Osteoblast (primary cell): ENCODE results near the gene RIPK1. TPM values are rescaled to one million over a fixed set of nuclear protein-coding genes. Genes with fewer than 3 reads are reported as not detected.

Source experiments
- DNase-seq: peaks from one replicate; pipeline ENCODE4 v3.0.0; 2011; ENCODE audit warnings: low spot score, mixed read lengths; ENCODE audit not compliant: insufficient read length; ENCODE audit errors: missing footprints
- H2AFZ ChIP-seq: 2 replicates; pipeline ENCODE4 v1.6.0; 2011; ENCODE audit warnings: mild to moderate bottlenecking, low read length
- H3K27ac ChIP-seq: 2 replicates; pipeline ENCODE4 v1.5.1; 2011; ENCODE audit warnings: mild to moderate bottlenecking, low read depth, low read length, moderate library complexity
- H3K27me3 ChIP-seq: 2 replicates; pipeline ENCODE4 v1.6.0; 2012; ENCODE audit warnings: mild to moderate bottlenecking, control low read depth, inconsistent platforms, low read length, moderate library complexity; ENCODE audit not compliant: insufficient read depth
- H3K36me3 ChIP-seq: 2 replicates; pipeline ENCODE4 v1.5.1; 2011; ENCODE audit warnings: mild to moderate bottlenecking, low read length, control low read depth, moderate library complexity; ENCODE audit not compliant: insufficient read depth
- H3K4me1 ChIP-seq: 2 replicates; pipeline ENCODE4 v1.5.1; 2011; ENCODE audit warnings: mild to moderate bottlenecking, low read length, control low read depth, moderate library complexity; ENCODE audit not compliant: insufficient read depth
- H3K4me2 ChIP-seq: 2 replicates; pipeline ENCODE4 v1.6.0; 2011; ENCODE audit warnings: mild to moderate bottlenecking, low read length; ENCODE audit not compliant: insufficient read depth
- H3K4me3 ChIP-seq: fragments of 200-600 bp; sonication (generic); 3 replicates; pipeline ENCODE4 v1.5.1; 2012; ENCODE audit warnings: mild to moderate bottlenecking, low read length, inconsistent platforms; ENCODE audit not compliant: insufficient read depth
- H3K79me2 ChIP-seq: 2 replicates; pipeline ENCODE4 v1.6.0; 2012; ENCODE audit warnings: mild to moderate bottlenecking, low read length, control low read depth, inconsistent platforms; ENCODE audit not compliant: insufficient read depth
- H3K9me3 ChIP-seq: 2 replicates; pipeline ENCODE4 v1.5.1; 2011; ENCODE audit warnings: low read depth, low read length, control low read depth
- H4K20me1 ChIP-seq: 2 replicates; pipeline ENCODE4 v1.6.0; 2012; ENCODE audit warnings: mild to moderate bottlenecking, low read length, control low read depth; ENCODE audit not compliant: insufficient read depth
- CTCF ChIP-seq: IDR thresholded peaks from 2 replicates; pipeline ENCODE4 v1.5.1; 2011; ENCODE audit warnings: mild to moderate bottlenecking, low read depth, low read length, moderate library complexity; ENCODE audit errors: extremely low read depth
- total RNA-seq: library from RNA; depleted of rRNA; stranded (reverse); fragments of >200 nt; gene quantifications from 2 replicates; pipeline ENCODE4 v1.2.3, GENCODE V29; 2012

The RIPK1 gene
- total RNA-seq, 1 donor: 29.3 TPM

- TF ChIP-seq CTCF: no peak
Observed at GRCh38 chr6:3063733-3064700, 4.3 kb upstream of the RIPK1 start.

GRCh38 chr6:3071568-3071967 lies 3.3 kb downstream of the RIPK1 start:
- Histone ChIP-seq H3K9me3 (no peaks in the 10 kb centered on the region), H3K27me3 (no peaks in the 10 kb centered on the region), H3K36me3 (peaks cover 9% of the 10 kb centered on the region), H2AFZ (no peak overlapping the region), H3K27ac (no peak overlapping the region), H3K79me2 (peaks cover 69% of the 10 kb centered on the region), H4K20me1 (peaks cover 29% of the 10 kb centered on the region), H3K4me3 (no peak overlapping the region), H3K4me2 (no peak overlapping the region), H3K4me1 (peaks cover 27% of the 10 kb centered on the region)
- DNase-seq: no peak
- TF ChIP-seq CTCF: no peak

More at GRCh38 chr6:3063733-3064700, 4.3 kb upstream of the RIPK1 start:
- peak overlapping the region; percentile 76 for H2AFZ ChIP-seq
- no peaks in the 10 kb centered on the region for H3K9me3 ChIP-seq
- H3K27me3 ChIP-seq: no peaks in the 10 kb centered on the region
- H3K4me2 ChIP-seq: peak overlapping the region; percentile 73
- no peak overlapping the region for H3K27ac ChIP-seq
- H4K20me1 ChIP-seq: no peaks in the 10 kb centered on the region
- peaks cover under 1% of the 10 kb centered on the region for H3K79me2 ChIP-seq
- DNase-seq: peak; percentile 96
- H3K4me1 ChIP-seq: peaks cover 5% of the 10 kb centered on the region
- H3K36me3 ChIP-seq: no peaks in the 10 kb centered on the region
- peak overlapping the region; percentile 75 for H3K4me3 ChIP-seq

- no peak overlapping the region for H3K4me3 ChIP-seq
- no peak overlapping the region for H3K27ac ChIP-seq
- H4K20me1 ChIP-seq: peaks cover 29% of the 10 kb centered on the region
- H3K27me3 ChIP-seq: no peaks in the 10 kb centered on the region
- H3K9me3 ChIP-seq: no peaks in the 10 kb centered on the region
- H3K36me3 ChIP-seq: peaks cover 13% of the 10 kb centered on the region
- no peak overlapping the region for H2AFZ ChIP-seq
- peaks cover 27% of the 10 kb centered on the region for H3K4me1 ChIP-seq
- TF ChIP-seq CTCF: no peak
- H3K4me2 ChIP-seq: no peak overlapping the region
- peaks cover 81% of the 10 kb centered on the region for H3K79me2 ChIP-seq
- no peak for DNase-seq
Observed at GRCh38 chr6:3072798-3073197, 4.5 kb downstream of the RIPK1 start.

GRCh38 chr6:3073382-3073781 lies 5.1 kb downstream of the RIPK1 start:
- Histone ChIP-seq H2AFZ (no peak overlapping the region), H4K20me1 (peaks cover 29% of the 10 kb centered on the region), H3K79me2 (peaks cover 86% of the 10 kb centered on the region), H3K9me3 (no peaks in the 10 kb centered on the region), H3K4me1 (peaks cover 27% of the 10 kb centered on the region), H3K27me3 (no peaks in the 10 kb centered on the region), H3K4me2 (no peak overlapping the region), H3K4me3 (no peak overlapping the region), H3K36me3 (peaks cover 19% of the 10 kb centered on the region), H3K27ac (no peak overlapping the region)
- DNase-seq: no peak
- no peak for TF ChIP-seq CTCF
